Posterior vena cava (tissue), 2 donors: Measurements from ENCODE around the gene ADGRE1. TPM values are rescaled to one million over a fixed set of nuclear protein-coding genes. Genes with fewer than 3 reads are reported as not detected.

Experiments
- DNase-seq: peaks from one replicate; pipeline ENCODE4 v3.0.0-alpha.2; 2020; ENCODE audit warnings: low spot score
- intact Hi-C, 2 donors: fragments of 100-400 bp; cut with DNase I; formaldehyde crosslinking; loops; one replicate each; pipeline versions ENCODE4 v1.14.1 to v1.14.2; 2022 to 2023
- long read RNA-seq, 2 donors: library from polyadenylated mRNA; unstranded; transcript quantifications; one replicate each; pipeline ENCODE4 v2.0.0, GENCODE V29; 2020 to 2021
- total RNA-seq, 2 donors: library from RNA; stranded (reverse); fragmentation: NEBNext Ultra II Directional; extraction: Animal tissue kit (Norgen Biotek cat#: 25700); gene quantifications; one replicate each; pipeline ENCODE4 v1.2.1, GENCODE V29; 2021
- donor health status: DM: yes; HTN: yes; CAD: no.
- donor health status: DM: yes; HTN: yes; CAD: no.

ADGRE1 gene, protein sequence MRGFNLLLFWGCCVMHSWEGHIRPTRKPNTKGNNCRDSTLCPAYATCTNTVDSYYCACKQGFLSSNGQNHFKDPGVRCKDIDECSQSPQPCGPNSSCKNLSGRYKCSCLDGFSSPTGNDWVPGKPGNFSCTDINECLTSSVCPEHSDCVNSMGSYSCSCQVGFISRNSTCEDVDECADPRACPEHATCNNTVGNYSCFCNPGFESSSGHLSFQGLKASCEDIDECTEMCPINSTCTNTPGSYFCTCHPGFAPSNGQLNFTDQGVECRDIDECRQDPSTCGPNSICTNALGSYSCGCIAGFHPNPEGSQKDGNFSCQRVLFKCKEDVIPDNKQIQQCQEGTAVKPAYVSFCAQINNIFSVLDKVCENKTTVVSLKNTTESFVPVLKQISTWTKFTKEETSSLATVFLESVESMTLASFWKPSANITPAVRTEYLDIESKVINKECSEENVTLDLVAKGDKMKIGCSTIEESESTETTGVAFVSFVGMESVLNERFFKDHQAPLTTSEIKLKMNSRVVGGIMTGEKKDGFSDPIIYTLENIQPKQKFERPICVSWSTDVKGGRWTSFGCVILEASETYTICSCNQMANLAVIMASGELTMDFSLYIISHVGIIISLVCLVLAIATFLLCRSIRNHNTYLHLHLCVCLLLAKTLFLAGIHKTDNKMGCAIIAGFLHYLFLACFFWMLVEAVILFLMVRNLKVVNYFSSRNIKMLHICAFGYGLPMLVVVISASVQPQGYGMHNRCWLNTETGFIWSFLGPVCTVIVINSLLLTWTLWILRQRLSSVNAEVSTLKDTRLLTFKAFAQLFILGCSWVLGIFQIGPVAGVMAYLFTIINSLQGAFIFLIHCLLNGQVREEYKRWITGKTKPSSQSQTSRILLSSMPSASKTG
- total RNA-seq: under 1 TPM; 0.48 to 0.93 TPM
- long read RNA-seq, donor 1: 0 reads
- long read RNA-seq, donor 2: 0 reads

DNA sequence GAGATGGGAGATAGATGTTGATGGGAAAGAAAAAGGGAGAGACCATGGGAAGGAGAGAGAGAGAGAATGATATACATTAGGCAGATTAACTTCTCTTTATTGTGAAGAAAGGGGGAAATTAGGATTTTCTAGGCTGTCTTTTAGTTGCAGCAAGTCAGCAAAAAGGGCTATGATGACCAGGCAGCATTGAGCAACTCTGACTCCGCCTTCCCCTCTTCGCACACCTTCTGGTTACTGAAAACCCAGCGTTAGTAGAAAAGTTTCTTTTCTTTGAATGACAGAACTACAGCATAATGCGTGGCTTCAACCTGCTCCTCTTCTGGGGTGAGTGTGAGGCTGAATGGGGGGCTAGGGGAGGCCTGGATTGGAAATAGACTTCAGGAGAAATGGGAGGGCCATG lies at the start of gene ADGRE1:
Gene ADGRE1 (plus strand): TSS at position 264 of the 400 bp plus-strand sequence. CDS start 30 bp downstream, at position 294.
- intact Hi-C loops: no loop called here
- no peak for DNase-seq

DNA sequence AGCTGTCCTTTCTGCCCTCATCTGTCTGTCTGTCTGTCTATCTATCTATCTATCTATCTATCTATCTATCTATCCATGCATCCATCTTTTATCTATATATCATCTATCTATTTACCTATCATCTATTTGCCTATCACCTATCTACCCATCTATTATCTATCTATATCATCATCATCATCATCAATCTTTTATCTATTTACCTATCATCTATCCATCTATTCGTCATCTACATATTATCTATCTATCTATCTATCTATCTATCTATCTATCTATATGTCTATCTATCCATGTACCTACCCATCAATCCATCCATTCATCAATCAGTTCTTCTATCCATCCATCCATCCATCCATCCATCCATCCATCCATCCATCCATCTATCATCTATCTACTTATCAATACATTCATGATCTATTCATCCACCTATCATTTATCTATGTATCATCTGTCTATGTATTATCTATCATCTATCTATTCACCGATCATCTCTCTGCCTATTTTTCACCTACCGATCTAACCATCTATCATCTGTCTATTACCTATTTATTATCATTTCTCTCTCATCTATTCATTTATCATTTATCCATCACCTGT lies 49.2 kb upstream of the ADGRE1 start:
- no peak for DNase-seq
- intact Hi-C loops: no loop called here

DNA sequence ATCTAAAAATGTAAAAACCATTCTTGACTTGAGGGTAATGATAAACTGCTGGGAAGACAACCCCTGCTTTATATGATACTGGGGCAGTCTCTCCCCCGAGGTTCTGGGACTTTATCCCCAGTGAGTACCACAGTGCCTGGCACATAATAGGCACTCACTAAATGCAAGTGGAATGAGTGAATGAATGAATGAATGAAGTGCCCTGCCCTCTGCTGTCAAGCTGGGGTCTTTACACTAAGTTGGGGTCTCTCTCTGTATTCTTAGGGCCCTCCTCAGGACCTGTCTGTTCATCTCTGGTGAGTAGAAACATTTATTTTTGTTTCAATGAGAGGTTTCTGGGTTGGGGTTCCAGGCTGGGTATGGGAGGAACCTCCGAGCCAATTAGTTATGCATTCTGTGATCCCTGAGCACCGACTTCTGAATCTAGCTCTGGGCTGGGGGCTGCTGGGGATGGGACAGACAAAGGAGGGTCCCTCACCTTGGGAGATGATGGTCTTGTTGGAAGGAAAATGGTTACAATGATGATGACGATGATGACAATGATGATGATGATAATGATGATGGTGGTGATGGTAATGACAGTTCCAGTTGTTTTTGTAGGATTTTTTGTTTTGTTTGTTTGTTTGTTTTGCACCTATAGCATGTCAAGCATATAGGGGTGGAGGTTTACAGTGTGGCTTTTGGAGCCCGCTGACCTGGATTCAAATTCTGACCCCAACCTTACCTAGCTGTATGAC lies 44.3 kb upstream of the ADGRE1 start:
- intact Hi-C loops: no loop called here
- DNase-seq: peak; percentile 20

DNA sequence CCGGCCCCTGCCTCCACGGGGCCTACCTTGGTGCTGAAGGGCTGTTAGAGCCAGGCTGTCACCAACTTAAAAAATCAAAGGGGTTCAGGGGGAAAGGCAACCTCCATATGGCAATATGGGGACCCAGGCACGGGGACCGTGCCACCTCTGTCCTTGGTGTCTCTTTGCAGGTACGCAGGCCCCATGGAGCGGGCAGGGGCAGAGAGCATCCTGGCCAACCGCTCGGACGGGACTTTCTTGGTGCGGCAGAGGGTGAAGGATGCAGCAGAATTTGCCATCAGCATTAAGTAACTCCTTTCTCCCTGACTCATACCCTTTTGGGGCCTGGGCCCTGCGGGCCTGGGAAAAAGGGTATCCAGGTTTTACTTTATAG lies 39.6 kb upstream of the ADGRE1 start:
- intact Hi-C loops: no loop called here
- DNase-seq: no peak

DNA sequence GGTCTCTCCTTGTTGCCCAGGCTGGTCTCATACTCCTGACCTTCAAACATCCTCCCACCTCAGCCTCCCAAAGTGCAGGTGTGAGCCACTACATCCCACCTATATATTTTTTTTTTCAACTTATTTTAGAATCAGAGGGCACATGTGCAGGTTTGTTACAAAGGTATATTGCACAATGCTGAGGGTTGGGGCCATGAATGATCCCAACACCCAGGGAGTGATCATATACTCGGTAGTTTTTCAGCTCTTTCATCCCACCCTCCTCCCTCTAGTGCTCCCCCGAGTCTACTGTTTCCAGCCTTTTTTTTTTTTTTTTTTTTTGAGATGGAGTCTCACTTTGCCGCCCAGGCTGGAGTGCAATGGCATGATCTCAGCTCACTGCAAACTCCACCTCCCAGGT lies 38.4 kb upstream of the ADGRE1 start:
- intact Hi-C loops: no loop called here
- no peak for DNase-seq

DNA sequence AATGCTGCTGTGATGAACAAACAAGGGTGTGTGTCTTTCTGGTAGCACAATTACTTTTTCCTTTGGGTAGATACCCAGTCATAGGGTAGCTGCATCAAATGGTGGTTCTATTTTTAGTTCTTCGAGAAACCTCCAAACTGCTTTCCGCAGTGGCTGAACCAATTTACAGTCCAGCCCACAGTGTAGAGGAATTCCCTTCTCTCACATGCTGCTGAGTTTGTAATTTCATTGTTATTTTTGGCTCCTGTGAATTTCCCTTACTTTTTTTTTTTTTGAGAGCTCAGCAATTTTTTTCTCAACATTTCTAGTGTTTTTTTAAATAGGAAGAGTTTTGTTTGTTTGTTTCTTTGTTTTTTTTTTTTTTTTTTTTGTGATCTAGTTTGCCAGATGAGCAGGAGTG lies 37.5 kb upstream of the ADGRE1 start:
- DNase-seq: no peak
- intact Hi-C loops: no loop called here

DNA sequence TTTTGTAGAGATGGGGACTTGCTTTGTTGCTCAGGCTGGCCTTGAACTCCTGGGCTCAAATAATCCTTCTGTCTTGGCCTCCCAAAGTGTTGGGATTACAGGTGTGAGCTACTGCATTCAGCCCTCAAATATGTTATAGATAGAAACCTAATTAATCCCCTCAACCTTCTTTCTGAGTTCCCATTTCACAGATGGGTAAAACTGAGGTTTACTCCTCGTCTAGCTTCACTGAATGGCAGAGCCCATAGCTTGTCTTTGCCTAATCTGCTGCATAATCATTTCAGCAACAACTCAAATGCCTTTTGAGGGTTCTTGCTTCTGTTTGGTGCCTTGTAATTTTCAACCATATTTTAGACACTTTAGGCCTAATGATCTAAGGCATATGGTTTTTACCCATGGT lies 36.0 kb upstream of the ADGRE1 start:
- DNase-seq: no peak
- intact Hi-C loops: no loop called here

DNA sequence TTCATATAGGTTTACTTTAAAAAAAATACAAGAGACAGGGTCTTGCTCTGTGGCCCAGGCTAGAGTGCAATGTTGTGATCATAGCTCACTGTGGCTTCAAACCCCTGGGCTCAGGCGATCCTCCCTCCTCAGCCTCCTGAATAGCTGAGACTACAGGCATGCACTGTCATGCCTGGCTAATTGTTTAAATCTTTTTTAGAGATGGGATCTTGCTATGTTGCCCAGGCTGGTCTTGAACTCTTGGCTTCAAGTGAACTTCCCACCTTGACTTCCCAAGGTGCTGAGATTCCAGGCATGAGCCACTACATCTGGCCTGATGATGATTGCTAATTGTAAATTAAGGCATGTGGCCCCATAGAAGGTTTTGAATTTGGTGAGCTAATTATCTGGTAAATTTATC lies 35.4 kb upstream of the ADGRE1 start:
- intact Hi-C loops: no loop called here
- no peak for DNase-seq

DNA sequence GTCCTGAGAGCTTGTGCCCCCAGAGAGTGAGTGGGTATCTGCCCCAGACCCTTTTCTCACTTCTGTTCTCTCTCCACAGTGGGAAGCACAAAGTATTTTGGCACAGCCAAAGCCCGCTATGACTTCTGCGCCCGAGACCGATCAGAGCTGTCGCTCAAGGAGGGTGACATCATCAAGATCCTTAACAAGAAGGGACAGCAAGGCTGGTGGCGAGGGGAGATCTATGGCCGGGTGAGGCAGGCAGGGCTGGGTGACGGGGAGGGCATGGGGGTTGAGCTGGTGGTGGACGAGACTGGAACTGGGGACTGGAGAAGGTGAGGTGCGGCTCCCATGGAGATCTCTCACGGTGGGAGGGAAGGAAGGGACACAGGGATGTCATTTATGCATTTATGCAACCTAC lies 33.5 kb upstream of the ADGRE1 start:
- no peak for DNase-seq
- intact Hi-C loops: no loop called here

DNA sequence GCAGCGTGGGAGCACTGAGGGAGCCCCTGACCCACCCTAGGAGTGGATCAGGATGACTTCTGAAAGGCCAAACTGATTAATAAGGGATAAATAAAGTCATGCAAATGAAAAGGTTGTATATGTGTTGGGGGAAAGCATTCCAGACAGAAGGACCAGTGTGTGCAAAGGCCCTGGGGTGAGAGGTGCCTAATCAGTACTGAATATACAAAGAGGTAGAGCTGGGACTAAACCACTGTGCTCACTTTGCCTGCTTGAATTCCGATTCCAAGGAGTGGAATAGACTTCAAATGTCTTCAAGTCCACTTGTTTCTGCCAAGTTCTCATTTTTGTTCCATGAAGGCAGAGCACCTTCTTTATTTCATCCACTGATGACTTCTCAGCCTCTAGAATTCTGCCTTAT lies 32.6 kb upstream of the ADGRE1 start:
- intact Hi-C loops: no loop called here
- DNase-seq: no peak

DNA sequence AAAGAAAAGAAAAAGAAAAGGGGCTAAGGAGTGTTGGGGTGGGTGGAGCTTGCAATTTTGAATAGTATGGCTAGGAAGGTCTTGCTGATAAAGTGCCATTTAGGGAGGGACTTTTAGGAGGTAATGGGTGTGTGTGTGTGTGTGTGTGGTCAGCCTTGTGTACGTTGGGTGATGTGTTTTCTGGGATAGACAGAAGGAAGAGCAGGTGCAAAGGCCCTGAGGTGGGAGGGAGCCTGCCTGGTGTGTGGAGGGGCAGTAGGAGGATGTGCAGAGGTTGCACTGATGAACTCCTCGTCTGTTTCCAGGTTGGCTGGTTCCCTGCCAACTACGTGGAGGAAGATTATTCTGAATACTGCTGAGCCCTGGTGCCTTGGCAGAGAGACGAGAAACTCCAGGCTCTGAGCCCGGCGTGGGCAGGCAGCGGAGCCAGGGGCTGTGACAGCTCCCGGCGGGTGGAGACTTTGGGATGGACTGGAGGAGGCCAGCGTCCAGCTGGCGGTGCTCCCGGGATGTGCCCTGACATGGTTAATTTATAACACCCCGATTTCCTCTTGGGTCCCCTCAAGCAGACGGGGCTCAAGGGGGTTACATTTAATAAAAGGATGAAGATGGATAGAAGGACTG lies 30.5 kb upstream of the ADGRE1 start:
- intact Hi-C loops: no loop called here
- DNase-seq: no peak

DNA sequence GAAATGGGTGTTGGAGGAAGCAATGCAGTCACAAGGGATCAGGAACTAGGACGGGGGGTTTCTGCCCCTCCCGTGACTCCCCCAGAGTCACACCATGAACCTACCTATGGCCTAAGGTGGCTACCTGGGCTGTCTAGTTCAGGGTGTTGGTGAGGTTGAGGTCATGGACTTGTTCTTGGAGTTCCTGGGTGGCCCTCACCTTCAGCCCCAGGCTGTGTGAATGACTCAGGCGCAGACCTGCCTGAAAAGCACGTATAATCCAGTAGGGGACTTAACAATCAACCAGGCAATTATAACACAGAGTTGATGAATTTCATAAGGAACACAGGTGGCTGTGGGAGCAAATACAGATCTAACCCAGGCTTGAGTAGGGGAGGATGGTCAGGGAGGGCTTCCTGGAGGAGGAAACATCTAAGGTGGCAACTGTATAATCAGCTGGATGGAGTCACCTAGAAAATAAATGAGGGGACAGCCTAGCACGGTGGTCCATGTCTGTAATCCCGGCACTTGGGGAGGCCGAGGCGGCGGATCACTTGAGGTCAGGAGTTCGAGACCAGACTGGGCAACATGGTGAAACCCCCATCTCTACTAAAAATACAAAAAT lies 25.6 kb upstream of the ADGRE1 start:
- DNase-seq: no peak
- intact Hi-C loops: loop anchor here in 1 of 2 donors (10.0 kb wide), 1 partner anchor 227 kb away; no protein-coding TSS in a partner anchor

DNA sequence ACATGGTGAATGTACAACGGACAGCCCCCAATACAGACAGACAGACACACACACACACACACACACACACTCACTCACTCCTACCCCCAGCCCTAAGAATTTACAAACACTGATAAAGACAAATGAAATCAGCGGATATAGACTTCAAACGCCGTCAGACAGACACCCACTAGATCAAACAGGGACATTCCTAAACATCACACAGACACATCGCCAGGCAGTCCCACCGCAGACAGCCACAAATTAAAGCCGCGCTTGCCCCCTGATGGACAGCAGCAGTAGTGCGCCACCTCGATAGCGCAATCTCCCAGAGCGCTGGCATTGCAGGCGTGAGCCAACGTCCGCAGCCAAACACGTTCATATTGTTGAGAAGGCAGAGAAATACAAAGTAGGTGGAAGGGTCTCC lies 24.7 kb upstream of the ADGRE1 start:
- peak; percentile 94 for DNase-seq
- intact Hi-C loops: loop anchor here in 1 of 2 donors (10.0 kb wide), 1 partner anchor 228 kb away; no protein-coding TSS in a partner anchor

DNA sequence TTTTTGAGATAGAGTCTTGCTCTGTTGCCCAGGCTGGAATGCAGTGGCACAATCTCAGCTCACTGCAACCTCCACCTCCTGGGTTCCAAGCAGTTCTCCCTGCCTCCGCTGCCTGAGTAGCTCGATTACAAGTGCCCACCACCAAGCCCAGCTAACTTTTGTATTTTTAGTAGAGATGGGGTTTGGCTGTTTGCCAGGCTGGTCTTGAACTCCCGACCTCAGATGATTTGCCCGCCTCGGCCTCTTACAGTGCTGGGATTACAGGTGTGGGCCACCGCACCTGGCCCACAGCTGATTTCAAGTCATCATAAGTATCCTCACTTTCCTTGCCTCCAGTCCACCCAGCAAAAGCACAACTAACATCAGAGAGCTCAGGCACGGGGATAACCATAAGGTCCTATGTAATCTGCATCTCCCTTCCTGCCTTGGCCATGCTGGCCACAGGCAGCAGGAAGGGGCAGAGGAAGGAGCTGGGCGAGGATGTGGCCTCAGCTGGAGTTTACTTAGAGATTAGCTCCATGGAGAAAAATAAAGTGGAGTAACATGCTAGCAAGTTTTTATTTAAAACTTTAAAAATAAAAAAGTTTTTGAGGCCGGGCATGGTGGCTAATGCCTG lies 22.9 kb upstream of the ADGRE1 start:
- intact Hi-C loops: loop anchor here in 1 of 2 donors (10.0 kb wide), 1 partner anchor 230 kb away; no protein-coding TSS in a partner anchor
- DNase-seq: no peak

DNA sequence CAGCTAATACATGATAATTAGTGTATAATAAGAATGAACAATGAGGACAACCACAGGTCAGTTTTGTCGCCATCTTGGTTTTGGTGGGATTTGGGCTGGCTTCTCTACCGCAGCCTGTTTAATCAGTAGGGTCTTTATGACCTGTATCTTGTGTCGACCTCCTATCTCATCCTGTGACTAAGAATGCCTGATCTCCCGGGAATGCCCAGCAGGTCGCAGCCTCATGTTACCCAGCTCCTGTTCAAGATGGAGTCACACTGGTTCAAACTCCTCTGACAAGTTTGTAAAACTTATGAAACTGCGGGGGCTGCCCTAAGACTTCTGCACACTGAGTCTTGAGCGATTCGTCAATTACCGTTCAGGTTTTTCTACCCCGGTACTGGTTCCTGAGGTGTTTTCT lies 21.5 kb upstream of the ADGRE1 start:
- DNase-seq: no peak
- intact Hi-C loops: loop anchor here in 1 of 2 donors (10.0 kb wide), 1 partner anchor 231 kb away; no protein-coding TSS in a partner anchor

DNA sequence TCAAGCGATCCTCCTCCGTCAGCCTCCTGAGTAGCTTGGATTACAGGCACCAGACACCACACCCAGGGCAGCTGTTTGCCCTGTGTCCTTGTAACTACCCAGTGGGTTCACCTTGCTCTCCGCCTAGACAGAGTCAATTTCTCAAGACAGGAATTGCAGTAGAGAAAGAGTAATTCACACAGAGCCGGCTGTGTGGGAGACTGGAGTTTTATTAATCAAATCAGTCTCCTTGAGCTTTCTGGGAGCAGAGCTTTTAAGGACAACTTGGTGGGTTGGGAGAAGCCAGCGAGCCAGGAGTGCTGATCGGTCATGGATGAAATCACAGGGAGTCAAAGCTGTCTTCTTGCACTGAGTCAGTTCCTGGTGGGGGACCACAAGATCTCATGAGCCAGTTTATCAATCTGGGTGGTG lies 20.6 kb upstream of the ADGRE1 start:
- no peak for DNase-seq

DNA sequence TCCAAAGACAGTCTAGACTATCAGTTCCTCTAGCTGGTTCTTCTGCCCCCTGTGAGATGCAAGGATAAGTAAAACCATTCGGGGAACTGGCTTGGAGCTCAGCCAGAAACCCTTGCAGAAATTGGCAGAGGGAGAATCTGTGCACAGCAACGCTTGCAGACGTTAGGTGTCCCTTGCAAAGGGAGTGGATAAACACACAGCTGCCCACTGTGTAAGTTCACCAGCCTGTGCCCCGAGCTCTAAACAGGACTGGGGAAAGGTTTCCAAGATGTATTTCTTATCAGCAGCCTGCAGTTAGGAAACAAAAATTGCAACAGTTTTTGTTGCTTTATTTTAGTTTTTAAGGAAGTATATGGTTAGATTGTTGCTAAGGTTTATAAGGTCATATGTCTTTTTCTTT lies 19.0 kb upstream of the ADGRE1 start:
- intact Hi-C loops: loop anchor here in 1 of 2 donors (10.0 kb wide), 1 partner anchor 234 kb away; no protein-coding TSS in a partner anchor

More for the DNA sequence above, 20.6 kb upstream of the ADGRE1 start:
- intact Hi-C loops: loop anchor here in 1 of 2 donors (10.0 kb wide), 1 partner anchor 232 kb away; no protein-coding TSS in a partner anchor

More for the DNA sequence above, 19.0 kb upstream of the ADGRE1 start:
- DNase-seq: no peak
